Body of pancreas (tissue), 4 donors: ENCODE measurements around the gene EMX1.

ENCODE experiments used
- POLR2A ChIP-seq, 3 donors: fragments of 450-650 bp; IDR thresholded peaks; one replicate each; pipeline ENCODE4 v1.6.1; 2016; ENCODE audit warnings: antibody characterized with exemption in 3 of 3, mild to moderate bottlenecking in 2 of 3
- TF ChIP-seq, protein P1 (sequence below), 7 experiments: fragments of 450-650 bp in 4 of 7; fragments of 200-600 bp in 3 of 7; sonication (generic) in 3 of 7; IDR thresholded peaks; one replicate each; pipeline ENCODE4 v1.5.1; 2016 to 2019; ENCODE audit warnings: antibody characterized with exemption in 7 of 7

- TF ChIP-seq, protein P1, sequence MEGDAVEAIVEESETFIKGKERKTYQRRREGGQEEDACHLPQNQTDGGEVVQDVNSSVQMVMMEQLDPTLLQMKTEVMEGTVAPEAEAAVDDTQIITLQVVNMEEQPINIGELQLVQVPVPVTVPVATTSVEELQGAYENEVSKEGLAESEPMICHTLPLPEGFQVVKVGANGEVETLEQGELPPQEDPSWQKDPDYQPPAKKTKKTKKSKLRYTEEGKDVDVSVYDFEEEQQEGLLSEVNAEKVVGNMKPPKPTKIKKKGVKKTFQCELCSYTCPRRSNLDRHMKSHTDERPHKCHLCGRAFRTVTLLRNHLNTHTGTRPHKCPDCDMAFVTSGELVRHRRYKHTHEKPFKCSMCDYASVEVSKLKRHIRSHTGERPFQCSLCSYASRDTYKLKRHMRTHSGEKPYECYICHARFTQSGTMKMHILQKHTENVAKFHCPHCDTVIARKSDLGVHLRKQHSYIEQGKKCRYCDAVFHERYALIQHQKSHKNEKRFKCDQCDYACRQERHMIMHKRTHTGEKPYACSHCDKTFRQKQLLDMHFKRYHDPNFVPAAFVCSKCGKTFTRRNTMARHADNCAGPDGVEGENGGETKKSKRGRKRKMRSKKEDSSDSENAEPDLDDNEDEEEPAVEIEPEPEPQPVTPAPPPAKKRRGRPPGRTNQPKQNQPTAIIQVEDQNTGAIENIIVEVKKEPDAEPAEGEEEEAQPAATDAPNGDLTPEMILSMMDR (IDR thresholded peaks at IDR 0.05) = no peak
- TF ChIP-seq POLR2A (IDR thresholded peaks at IDR 0.05) = no peak
These were observed 20.0 kb downstream of the EMX1 start for GRCh38 chr2:72937356-72937669.
